ENCODE measurements around the gene NTRK3. TPM values are rescaled to one million over a fixed set of nuclear protein-coding genes. Genes with fewer than 3 reads are reported as not detected.

NTRK3 gene
- total and polyA plus RNA-seq, 2 of the 8 experiments (the other 6 are each of a cell fraction or from before 2014, with no cell fraction given): 4.5 to 6.8 TPM

DNA sequence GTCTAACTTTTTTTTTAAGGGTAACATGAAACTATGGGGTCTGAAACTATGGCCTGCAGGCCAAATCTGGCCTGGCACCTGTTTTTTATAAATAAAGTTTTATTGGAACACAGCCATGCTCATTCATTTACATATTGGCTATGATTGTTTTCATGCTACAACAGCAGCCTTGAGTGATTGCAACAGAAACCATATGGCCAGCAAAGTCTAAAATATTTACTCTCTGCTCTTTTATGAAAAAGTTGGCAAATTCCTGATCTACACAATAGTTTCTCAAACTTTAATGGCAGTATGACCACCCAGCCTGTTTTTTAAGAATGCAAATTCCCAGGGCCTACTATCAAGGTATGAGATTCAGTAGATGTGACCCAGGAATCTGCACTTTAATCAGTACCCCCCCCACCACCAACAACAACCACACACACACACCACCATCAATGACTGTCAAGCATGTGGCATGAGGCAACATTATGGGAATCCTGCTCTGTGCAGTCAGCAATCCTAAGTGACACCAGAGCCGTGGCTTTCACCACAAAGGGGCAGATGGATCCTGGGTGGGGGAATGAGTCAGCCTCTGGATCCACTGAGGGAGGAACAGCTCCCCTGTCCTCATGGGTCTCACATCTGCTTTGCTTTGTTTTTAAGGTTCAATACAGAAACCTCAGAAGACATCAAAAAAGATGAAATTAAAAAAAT is 142.8 kb downstream of the NTRK3 start:
- H2BK20ac ChIP-seq (ENCODE audit: low read length): no peak overlapping the region
- no peak for TF ChIP-seq SRF (IDR thresholded peaks at IDR 0.05; ENCODE audit: low read depth, low read length)
- TF ChIP-seq CTBP2 (IDR thresholded peaks at IDR 0.05; ENCODE audit: borderline replicate concordance, insufficient read depth, insufficient read length, low read length): no peak
- no peak for TF ChIP-seq SIRT6 (IDR thresholded peaks at IDR 0.05; ENCODE audit: low read length)
- TF ChIP-seq RFX5 (IDR thresholded peaks at IDR 0.05; ENCODE audit: borderline replicate concordance, low read depth, low read length): no peak

More for the DNA sequence above, 142.8 kb downstream of the NTRK3 start:
- H2AFZ ChIP-seq (ENCODE audit: low read length): no peak overlapping the region
- H3K9me3 ChIP-seq (ENCODE audit: insufficient read depth in 2 of 2, low read depth in 1 of 2, low read length in 1 of 2): no peaks in the 10 kb centered on the region
- H3K9ac ChIP-seq (replicated peaks in 1 of 4; ENCODE audit: extremely low read depth in 1 of 4, low read depth in 3 of 4, low read length in 3 of 4): no peak overlapping the region
- ChIA-PET CTCF (ENCODE audit: partially characterized antibody) (no interaction called here), POLR2A (ENCODE audit: partially characterized antibody) (no interaction called here)
- no peaks in the 10 kb centered on the region for H3K79me2 ChIP-seq (ENCODE audit: control insufficient read depth in 1 of 2, insufficient read depth in 2 of 2, low read length in 2 of 2)
- no peak overlapping the region for H2BK12ac ChIP-seq (ENCODE audit: low read depth, low read length)
- H3K4ac ChIP-seq (replicated peaks; ENCODE audit: insufficient read length, low read depth, low read length): peak overlapping the region; percentile 80
- FAIRE-seq: no peak
- no peak overlapping the region for H3K23ac ChIP-seq (ENCODE audit: insufficient read length)
- H3K23me2 ChIP-seq (ENCODE audit: low read depth, low read length): no peaks in the 10 kb centered on the region
- no peaks in the 10 kb centered on the region for H4K20me1 ChIP-seq (replicated peaks in 1 of 2; ENCODE audit: control insufficient read depth in 1 of 2, insufficient read depth in 2 of 2, low read length in 2 of 2)
- no peak overlapping the region for H2BK120ac ChIP-seq (replicated peaks; ENCODE audit: low read depth, low read length)
- H3K27me3 ChIP-seq (replicated peaks in 1 of 4; ENCODE audit: control insufficient read depth in 3 of 4, extremely low read depth in 1 of 4, insufficient read depth in 3 of 4, low read length in 3 of 4): no peaks in the 10 kb centered on the region; a peak in 1 of 7 replicates
- H4K91ac ChIP-seq (replicated peaks; ENCODE audit: insufficient read length, low read length): no peak overlapping the region
- no peak overlapping the region for H3K56ac ChIP-seq (replicated peaks; ENCODE audit: insufficient read length, low read depth, low read length)
- no peak overlapping the region for H3K18ac ChIP-seq (ENCODE audit: extremely low read depth, low read length)
- no peak overlapping the region for H3K14ac ChIP-seq (ENCODE audit: insufficient read length)
- no peaks in the 10 kb centered on the region for H3K79me1 ChIP-seq (ENCODE audit: low read depth, low read length)
- H4K5ac ChIP-seq (ENCODE audit: insufficient read length, low read depth, low read length): no peak overlapping the region
- no peak for DNase-seq (ENCODE audit: low read depth in 1 of 2, low spot score in 2 of 2)
- H4K8ac ChIP-seq (ENCODE audit: extremely low read depth, insufficient read depth, low read length): no peak overlapping the region
- no peak overlapping the region for H3K4me2 ChIP-seq (ENCODE audit: insufficient read depth in 1 of 2, low read depth in 2 of 2, low read length in 2 of 2)
- H3K36me3 ChIP-seq (ENCODE audit: control insufficient read depth in 2 of 4, insufficient read depth in 4 of 4, low read length in 3 of 4): no peaks in the 10 kb centered on the region
- no peak overlapping the region for H2BK5ac ChIP-seq (ENCODE audit: low read depth, low read length)
- H3K27ac ChIP-seq (ENCODE audit: low read depth, low read length): no peak overlapping the region
- no peak overlapping the region for H3K4me3 ChIP-seq (ENCODE audit: extremely low read depth in 1 of 4, insufficient read depth in 2 of 4, low read depth in 3 of 4, low read length in 4 of 4)
- H2BK15ac ChIP-seq (ENCODE audit: low read length): no peak overlapping the region
- no peak overlapping the region for H2AK5ac ChIP-seq (ENCODE audit: low read depth, low read length)
- peaks cover 0 to 3% (median 0%) of the 10 kb centered on the region in 4 experiments; a peak in 1 of 7 replicates for H3K4me1 ChIP-seq (replicated peaks in 1 of 4; ENCODE audit: control insufficient read depth in 3 of 4, insufficient read depth in 4 of 4, low read length in 3 of 4)
- 83% methylated on average over 1 of the region's 1 CpG; no CpG with 5 or more reads in 1 of the 2 experiments for WGBS, 2 experiments (ENCODE audit: extremely low coverage in 1 of 2, insufficient coverage in 1 of 2, insufficient read length in 1 of 2, insufficient replicate concordance in 2 of 2, low coverage in 1 of 2, low lambda C conversion rate in 2 of 2, missing lambda C conversion rate in 1 of 2)
